Neural progenitor cell (in vitro differentiated cells): ENCODE results near the gene STUB1. TPM values are rescaled to one million over a fixed set of nuclear protein-coding genes. Genes with fewer than 3 reads are reported as not detected.

ENCODE experiments used
- DNase-seq: peaks from one replicate; pipeline ENCODE4 v3.0.0-alpha.2; 2016; ENCODE audit warnings: low spot score
- H2AFZ ChIP-seq: fragments of 200-600 bp; sonication (generic); replicated peaks from 2 replicates; pipeline ENCODE4 v1.6.1; 2016; ENCODE audit warnings: antibody characterized with exemption
- H3F3A ChIP-seq: fragments of 200-600 bp; sonication (generic); 2 replicates; pipeline ENCODE4 v1.6.1; 2016; ENCODE audit warnings: antibody characterized with exemption, low read depth
- H3K27ac ChIP-seq: fragments of 200-600 bp; sonication (generic); 2 replicates; pipeline ENCODE4 v1.5.1; 2016; ENCODE audit warnings: mild to moderate bottlenecking
- H3K27me3 ChIP-seq: fragments of 200-600 bp; sonication (generic); 2 replicates; pipeline ENCODE4 v1.6.1; 2016; ENCODE audit warnings: mild to moderate bottlenecking, moderate library complexity
- H3K36me3 ChIP-seq: fragments of 200-600 bp; sonication (generic); 2 replicates; pipeline ENCODE4 v1.5.1; 2016
- H3K4me1 ChIP-seq: fragments of 200-600 bp; sonication (generic); 2 replicates; pipeline ENCODE4 v1.6.1; 2016; ENCODE audit warnings: mixed run types
- H3K4me2 ChIP-seq: fragments of 200-600 bp; sonication (generic); 2 replicates; pipeline ENCODE4 v1.6.1; 2016
- H3K4me3 ChIP-seq: fragments of 200-600 bp; sonication (generic); 2 replicates; pipeline ENCODE4 v1.5.1; 2016
- H3K79me2 ChIP-seq: fragments of 200-600 bp; sonication (generic); 2 replicates; pipeline ENCODE4 v1.6.1; 2016; ENCODE audit warnings: low read depth
- H3K9ac ChIP-seq: fragments of 200-600 bp; sonication (generic); 2 replicates; pipeline ENCODE4 v1.6.1; 2016
- H3K9me3 ChIP-seq: fragments of 200-600 bp; sonication (generic); 2 replicates; pipeline ENCODE4 v1.5.1; 2016; ENCODE audit warnings: low read depth
- H4K20me1 ChIP-seq: fragments of 200-600 bp; sonication (generic); 2 replicates; pipeline ENCODE4 v1.6.1; 2016; ENCODE audit warnings: low read depth
- H3K27ac Mint-ChIP-seq: 3 replicates; pipeline ENCODE4 v1.8.0; 2021; ENCODE audit warnings: mixed read lengths
- H3K27me3 Mint-ChIP-seq: 2 replicates; pipeline ENCODE4 v1.8.0; 2022; ENCODE audit warnings: low read depth, mild to moderate bottlenecking, inconsistent platforms, moderate library complexity, mixed read lengths; ENCODE audit not compliant: insufficient read depth
- H3K36me3 Mint-ChIP-seq: 3 replicates; pipeline ENCODE4 v1.8.0; 2021; ENCODE audit warnings: mixed read lengths
- H3K4me1 Mint-ChIP-seq: 3 replicates; pipeline ENCODE4 v1.8.0; 2021; ENCODE audit warnings: mixed read lengths
- H3K4me3 Mint-ChIP-seq: 3 replicates; pipeline ENCODE4 v1.8.0; 2021; ENCODE audit warnings: mild to moderate bottlenecking, moderate library complexity, mixed read lengths
- H3K9me3 Mint-ChIP-seq: 3 replicates; pipeline ENCODE4 v1.8.0; 2020; ENCODE audit warnings: mixed read lengths
- EZH2 ChIP-seq: fragments of 200-600 bp; sonication (generic); IDR thresholded peaks from 2 replicates; pipeline ENCODE4 v1.6.1; 2017; ENCODE audit warnings: antibody characterized with exemption, mild to moderate bottlenecking, moderate library complexity
- EZH2phosphoT487 ChIP-seq: fragments of 200-600 bp; sonication (generic); IDR thresholded peaks from 2 replicates; pipeline ENCODE4 v1.6.1; 2017; ENCODE audit warnings: antibody characterized with exemption
- total RNA-seq: library from RNA; depleted of rRNA; stranded (reverse); fragments of >200 nt; gene quantifications from 2 replicates; pipeline ENCODE4 v1.2.3, GENCODE V29; 2015; ENCODE audit warnings: low replicate concordance
- TF ChIP-seq, protein P1 (sequence below): fragments of 200-600 bp; sonication (generic); IDR thresholded peaks from 2 replicates; pipeline ENCODE4 v1.5.1; 2017; ENCODE audit warnings: antibody characterized with exemption, mild to moderate bottlenecking

Gene STUB1
- total RNA-seq, 1 donor from 2014 or later = 27.0 TPM

DNA sequence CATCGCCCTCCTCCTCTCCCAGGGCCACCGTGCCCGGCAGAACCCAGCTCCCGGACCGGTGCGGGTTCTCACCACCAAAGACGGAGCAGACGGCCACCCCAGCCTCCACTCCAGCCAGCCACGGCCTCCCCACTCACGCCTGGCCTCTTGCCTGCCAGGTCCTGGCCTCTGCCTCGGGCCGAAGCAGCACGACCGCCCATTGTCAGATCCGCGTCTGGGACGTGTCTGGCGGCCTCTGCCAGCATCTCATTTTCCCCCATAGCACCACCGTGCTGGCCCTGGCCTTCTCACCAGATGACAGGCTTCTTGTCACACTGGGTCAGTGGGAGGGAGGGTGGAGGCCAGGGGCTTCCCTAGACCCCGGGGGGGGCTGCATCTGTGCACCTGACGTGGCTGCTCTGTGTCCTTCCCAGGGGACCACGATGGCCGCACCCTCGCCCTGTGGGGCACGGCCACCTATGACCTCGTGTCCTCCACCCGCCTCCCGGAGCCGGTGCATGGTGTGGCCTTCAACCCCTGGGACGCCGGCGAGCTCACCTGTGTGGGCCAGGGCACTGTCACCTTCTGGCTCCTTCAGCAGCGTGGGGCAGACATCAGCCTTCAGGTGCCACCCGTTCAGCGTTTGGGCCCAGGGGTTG, 18.9 kb upstream of the STUB1 start:
- Mint-ChIP-seq H3K9me3 (no peaks in the 10 kb centered on the region), H3K27me3 (peaks cover 2% of the 10 kb centered on the region), H3K4me1 (peaks cover 4% of the 10 kb centered on the region), H3K27ac (no peak overlapping the region), H3K4me3 (no peak overlapping the region), H3K36me3 (peaks cover 2% of the 10 kb centered on the region)
- no peak for TF ChIP-seq EZH2
- no peak for TF ChIP-seq EZH2phosphoT487
- TF ChIP-seq, protein P1, sequence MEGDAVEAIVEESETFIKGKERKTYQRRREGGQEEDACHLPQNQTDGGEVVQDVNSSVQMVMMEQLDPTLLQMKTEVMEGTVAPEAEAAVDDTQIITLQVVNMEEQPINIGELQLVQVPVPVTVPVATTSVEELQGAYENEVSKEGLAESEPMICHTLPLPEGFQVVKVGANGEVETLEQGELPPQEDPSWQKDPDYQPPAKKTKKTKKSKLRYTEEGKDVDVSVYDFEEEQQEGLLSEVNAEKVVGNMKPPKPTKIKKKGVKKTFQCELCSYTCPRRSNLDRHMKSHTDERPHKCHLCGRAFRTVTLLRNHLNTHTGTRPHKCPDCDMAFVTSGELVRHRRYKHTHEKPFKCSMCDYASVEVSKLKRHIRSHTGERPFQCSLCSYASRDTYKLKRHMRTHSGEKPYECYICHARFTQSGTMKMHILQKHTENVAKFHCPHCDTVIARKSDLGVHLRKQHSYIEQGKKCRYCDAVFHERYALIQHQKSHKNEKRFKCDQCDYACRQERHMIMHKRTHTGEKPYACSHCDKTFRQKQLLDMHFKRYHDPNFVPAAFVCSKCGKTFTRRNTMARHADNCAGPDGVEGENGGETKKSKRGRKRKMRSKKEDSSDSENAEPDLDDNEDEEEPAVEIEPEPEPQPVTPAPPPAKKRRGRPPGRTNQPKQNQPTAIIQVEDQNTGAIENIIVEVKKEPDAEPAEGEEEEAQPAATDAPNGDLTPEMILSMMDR = no peak
- Histone ChIP-seq H3K9me3 (no peaks in the 10 kb centered on the region), H3K79me2 (no peaks in the 10 kb centered on the region), H3K27me3 (no peaks in the 10 kb centered on the region), H3K4me3 (no peak overlapping the region), H3K27ac (no peak overlapping the region), H3K4me2 (no peak overlapping the region), H3K9ac (no peak overlapping the region), H3K4me1 (peaks cover 3% of the 10 kb centered on the region), H4K20me1 (peaks cover 5% of the 10 kb centered on the region), H3K36me3 (no peaks in the 10 kb centered on the region), H3F3A (peaks cover 3% of the 10 kb centered on the region), H2AFZ (no peak overlapping the region)
- no peak for DNase-seq

DNA sequence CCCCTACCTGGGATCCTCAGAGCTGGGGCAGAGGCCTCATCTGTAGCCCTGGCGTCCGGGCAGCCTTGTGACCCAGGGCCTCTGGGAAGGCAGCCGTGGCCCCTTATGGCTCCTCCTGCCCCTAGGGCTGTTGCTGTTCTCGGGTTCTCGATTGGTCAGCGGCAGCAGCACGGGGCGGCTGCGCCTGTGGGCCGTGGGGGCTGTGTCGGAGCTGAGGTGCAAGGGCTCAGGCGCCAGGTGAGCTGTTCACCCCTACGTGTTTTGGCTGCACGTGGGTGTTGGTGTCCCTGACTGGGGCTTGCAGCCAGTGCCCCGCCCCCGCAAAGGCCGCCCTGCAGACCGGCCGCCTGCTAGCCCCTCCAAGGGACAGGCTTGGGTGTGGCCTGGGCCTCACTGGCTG, 18.1 kb upstream of the STUB1 start:
- Mint-ChIP-seq H3K4me1 (peaks cover 4% of the 10 kb centered on the region), H3K9me3 (no peaks in the 10 kb centered on the region), H3K36me3 (peaks cover 2% of the 10 kb centered on the region), H3K27me3 (peaks cover 2% of the 10 kb centered on the region), H3K27ac (no peak overlapping the region), H3K4me3 (no peak overlapping the region)
- H3K4me2 ChIP-seq = no peak overlapping the region
- no peaks in the 10 kb centered on the region for H3K79me2 ChIP-seq
- H2AFZ ChIP-seq = no peak overlapping the region
- H3K27ac ChIP-seq = no peak overlapping the region
- DNase-seq = no peak
- no peaks in the 10 kb centered on the region for H3K27me3 ChIP-seq
- no peaks in the 10 kb centered on the region for H3K9me3 ChIP-seq
- no peak for TF ChIP-seq EZH2
- TF ChIP-seq, protein P1 = no peak
- no peak for TF ChIP-seq EZH2phosphoT487
- H3K4me1 ChIP-seq = peaks cover 3% of the 10 kb centered on the region
- H3K36me3 ChIP-seq = no peaks in the 10 kb centered on the region
- H3F3A ChIP-seq = peaks cover 3% of the 10 kb centered on the region
- no peak overlapping the region for H3K9ac ChIP-seq
- no peak overlapping the region for H3K4me3 ChIP-seq
- peaks cover 5% of the 10 kb centered on the region for H4K20me1 ChIP-seq

DNA sequence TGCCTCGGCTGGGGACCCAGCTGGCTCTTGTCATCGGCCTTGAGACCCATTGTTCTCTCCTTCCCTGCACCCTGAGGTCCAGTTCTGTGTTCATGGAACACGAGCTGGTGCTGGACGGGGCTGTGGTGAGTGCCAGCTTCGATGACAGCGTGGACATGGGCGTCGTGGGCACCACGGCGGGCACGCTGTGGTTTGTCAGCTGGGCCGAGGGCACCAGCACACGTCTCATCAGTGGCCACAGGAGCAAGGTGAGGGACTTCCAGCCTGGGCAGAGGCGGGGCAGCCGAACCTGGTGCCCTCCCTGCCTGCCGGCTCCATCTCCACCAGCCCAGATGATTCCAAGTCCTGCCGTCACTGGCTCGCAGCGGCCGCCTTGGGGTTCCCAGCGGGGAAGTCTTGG, 17.6 kb upstream of the STUB1 start:
- no peak overlapping the region for H3K9ac ChIP-seq
- no peaks in the 10 kb centered on the region for H3K27me3 ChIP-seq
- no peaks in the 10 kb centered on the region for H3K9me3 Mint-ChIP-seq
- H3K27me3 Mint-ChIP-seq = peaks cover 2% of the 10 kb centered on the region
- no peaks in the 10 kb centered on the region for H3K79me2 ChIP-seq
- TF ChIP-seq, protein P1 = no peak
- TF ChIP-seq EZH2 (no peak), EZH2phosphoT487 (no peak)
- no peak overlapping the region for H3K4me2 ChIP-seq
- no peak for DNase-seq
- no peaks in the 10 kb centered on the region for H3K9me3 ChIP-seq
- H3K27ac ChIP-seq = no peak overlapping the region
- H3K4me3 ChIP-seq = no peak overlapping the region
- peaks cover 2% of the 10 kb centered on the region for H3K36me3 Mint-ChIP-seq
- peaks cover 5% of the 10 kb centered on the region for H3K4me1 Mint-ChIP-seq
- peaks cover 5% of the 10 kb centered on the region for H3K4me1 ChIP-seq
- H3K4me3 Mint-ChIP-seq = peak overlapping the region; percentile 33
- H3K36me3 ChIP-seq = no peaks in the 10 kb centered on the region
- H2AFZ ChIP-seq = no peak overlapping the region
- H3F3A ChIP-seq = peaks cover 6% of the 10 kb centered on the region
- no peak overlapping the region for H3K27ac Mint-ChIP-seq
- H4K20me1 ChIP-seq = peaks cover 5% of the 10 kb centered on the region
